ENCODE results near the gene SUDS3.

Gene SUDS3

GRCh38 chr12:118376089-118377020, at the start of gene SUDS3:
SUDS3 (plus strand) TSS chr12:118376555; CDS start chr12:118376692, 137 bp downstream.
- Histone ChIP-seq H3K27me3 (ENCODE audit: insufficient read depth, poor library complexity, severe bottlenecking) (no peaks in the 10 kb centered on the region), H3K4me1 (ENCODE audit: insufficient read depth, poor library complexity, severe bottlenecking) (peaks cover 5% of the 10 kb centered on the region), H3K9me3 (ENCODE audit: severe bottlenecking) (no peaks in the 10 kb centered on the region), H3K27ac (ENCODE audit: poor library complexity, severe bottlenecking) (peak within 1 kb of the TSS; percentile 67), H3K36me3 (ENCODE audit: low read depth) (peaks cover 20% of the 10 kb centered on the region), H3K4me3 (ENCODE audit: severe bottlenecking) (peak within 1 kb of the TSS; percentile 96)
- ATAC-seq (ENCODE audit: low read depth): peak; percentile 2; the same call in 1 of the 3 replicates
- TF ChIP-seq CTCF (IDR thresholded peaks at IDR 0.05; ENCODE audit: poor library complexity, severe bottlenecking): peak; percentile 98
- peak; percentile 78 for DNase-seq (ENCODE audit: low spot score)

- DNase-seq (ENCODE audit: low spot score) (no peak), ATAC-seq (ENCODE audit: low read depth) (no peak)
- H3K27ac ChIP-seq (ENCODE audit: poor library complexity, severe bottlenecking): no peak overlapping the region
- no peak overlapping the region for H3K4me3 ChIP-seq (ENCODE audit: severe bottlenecking)
- no peak for TF ChIP-seq CTCF (IDR thresholded peaks at IDR 0.05; ENCODE audit: poor library complexity, severe bottlenecking)
- peaks cover 17% of the 10 kb centered on the region for H3K4me1 ChIP-seq (ENCODE audit: insufficient read depth, poor library complexity, severe bottlenecking)
- H3K9me3 ChIP-seq (ENCODE audit: severe bottlenecking): no peaks in the 10 kb centered on the region
- H3K36me3 ChIP-seq (ENCODE audit: low read depth): peaks cover 4% of the 10 kb centered on the region; the same call in 1 of the 2 replicates
- no peaks in the 10 kb centered on the region for H3K27me3 ChIP-seq (ENCODE audit: insufficient read depth, poor library complexity, severe bottlenecking)
Observed at GRCh38 chr12:118326991-118327390, 49.4 kb upstream of the SUDS3 start.

- Histone ChIP-seq H3K36me3 (ENCODE audit: low read depth) (peaks cover 4% of the 10 kb centered on the region; the same call in 1 of the 2 replicates), H3K9me3 (ENCODE audit: severe bottlenecking) (no peaks in the 10 kb centered on the region), H3K27me3 (ENCODE audit: insufficient read depth, poor library complexity, severe bottlenecking) (no peaks in the 10 kb centered on the region), H3K27ac (ENCODE audit: poor library complexity, severe bottlenecking) (no peak overlapping the region), H3K4me3 (ENCODE audit: severe bottlenecking) (no peak overlapping the region), H3K4me1 (ENCODE audit: insufficient read depth, poor library complexity, severe bottlenecking) (peaks cover 16% of the 10 kb centered on the region)
- ATAC-seq (ENCODE audit: low read depth) (no peak), DNase-seq (ENCODE audit: low spot score) (no peak)
- no peak for TF ChIP-seq CTCF (IDR thresholded peaks at IDR 0.05; ENCODE audit: poor library complexity, severe bottlenecking)
Observed at GRCh38 chr12:118327391-118327790, 49.0 kb upstream of the SUDS3 start.

- Histone ChIP-seq H3K4me1 (ENCODE audit: insufficient read depth, poor library complexity, severe bottlenecking) (peaks cover 7% of the 10 kb centered on the region), H3K27ac (ENCODE audit: poor library complexity, severe bottlenecking) (no peak overlapping the region)
Observed at GRCh38 chr12:118328486-118329330, 47.6 kb upstream of the SUDS3 start.

More at GRCh38 chr12:118328486-118329330, 47.6 kb upstream of the SUDS3 start:
- H3K36me3 ChIP-seq (ENCODE audit: low read depth): peaks cover 4% of the 10 kb centered on the region; the same call in 1 of the 2 replicates
- TF ChIP-seq CTCF (IDR thresholded peaks at IDR 0.05; ENCODE audit: poor library complexity, severe bottlenecking): no peak
- no peak overlapping the region for H3K4me3 ChIP-seq (ENCODE audit: severe bottlenecking)
- no peaks in the 10 kb centered on the region for H3K27me3 ChIP-seq (ENCODE audit: insufficient read depth, poor library complexity, severe bottlenecking)
- DNase-seq (ENCODE audit: low spot score): no peak
- no peak for ATAC-seq (ENCODE audit: low read depth)
- H3K9me3 ChIP-seq (ENCODE audit: severe bottlenecking): no peaks in the 10 kb centered on the region
